ENCODE measurements around the gene ITPKB. TPM values are rescaled to one million over a fixed set of nuclear protein-coding genes. Genes with fewer than 3 reads are reported as not detected.

ITPKB gene
- total RNA-seq, 1 donor = 7.5 TPM

- TF ChIP-seq CTCF (IDR thresholded peaks at IDR 0.05; ENCODE audit: insufficient read depth, low read length) = no peak
- no peak for DNase-seq (ENCODE audit: low read depth)
- no peak overlapping the region for H3K4me3 ChIP-seq (ENCODE audit: low read depth, low read length)
Measured at GRCh38 chr1:226650236-226650841, 88.7 kb downstream of the ITPKB start.

GRCh38 chr1:226649780-226650179, 89.3 kb downstream of the ITPKB start:
- H3K4me3 ChIP-seq (ENCODE audit: low read depth, low read length) = no peak overlapping the region
- TF ChIP-seq CTCF (IDR thresholded peaks at IDR 0.05; ENCODE audit: insufficient read depth, low read length) = peak; percentile 33
- DNase-seq (ENCODE audit: low read depth) = peak; percentile 58

- peak; percentile 4 for TF ChIP-seq CTCF (IDR thresholded peaks at IDR 0.05; ENCODE audit: insufficient read depth, low read length)
Measured at GRCh38 chr1:226649244-226649643, 89.8 kb downstream of the ITPKB start.

GRCh38 chr1:226648421-226648820, 90.7 kb downstream of the ITPKB start:
- no peak for DNase-seq (ENCODE audit: low read depth)
- TF ChIP-seq CTCF (IDR thresholded peaks at IDR 0.05; ENCODE audit: insufficient read depth, low read length) = no peak
- no peak overlapping the region for H3K4me3 ChIP-seq (ENCODE audit: low read depth, low read length)

More at GRCh38 chr1:226649244-226649643, 89.8 kb downstream of the ITPKB start:
- no peak for DNase-seq (ENCODE audit: low read depth)
- H3K4me3 ChIP-seq (ENCODE audit: low read depth, low read length) = no peak overlapping the region

- H3K4me3 ChIP-seq (ENCODE audit: low read depth, low read length) = no peak overlapping the region
- TF ChIP-seq CTCF (IDR thresholded peaks at IDR 0.05; ENCODE audit: insufficient read depth, low read length) = no peak
- no peak for DNase-seq (ENCODE audit: low read depth)
Measured at GRCh38 chr1:226647719-226648118, 91.4 kb downstream of the ITPKB start.

- no peak overlapping the region for H3K4me3 ChIP-seq (ENCODE audit: low read depth, low read length)
- no peak for DNase-seq (ENCODE audit: low read depth)
- TF ChIP-seq CTCF (IDR thresholded peaks at IDR 0.05; ENCODE audit: insufficient read depth, low read length) = no peak
Measured at GRCh38 chr1:226646870-226647449, 92.1 kb downstream of the ITPKB start.

All from fibroblast of the aortic adventitia (primary cell).